Left hindlimb (tissue), 1 donor: Measurements from ENCODE around the gene TPT1.
"Not testable (repeated sequence)": the region's sequence is repeated elsewhere in the genome, so short reads cannot be mapped to it uniquely, and the experiment has no call there.

Source experiments
- DNase-seq: peaks from one replicate; pipeline ENCODE4 v3.0.0-alpha.2; 2018

TPT1 gene

GRCh38 chr13:45365558-45365885 is 24.5 kb upstream of the TPT1 start:
- no peak for DNase-seq

- DNase-seq = no peak
Observed at GRCh38 chr13:45364876-45365557, 24.0 kb upstream of the TPT1 start.

GRCh38 chr13:45362939-45363338 is 22.0 kb upstream of the TPT1 start:
- DNase-seq = no peak

GRCh38 chr13:45361596-45362206 is 20.7 kb upstream of the TPT1 start:
- no peak for DNase-seq

GRCh38 chr13:45356966-45357672 is 16.1 kb upstream of the TPT1 start:
- DNase-seq = no peak

- no peak for DNase-seq
Observed at GRCh38 chr13:45353895-45354294, 12.9 kb upstream of the TPT1 start.

GRCh38 chr13:45352031-45352430 is 11.0 kb upstream of the TPT1 start:
- no peak for DNase-seq

- DNase-seq = no peak
Observed at GRCh38 chr13:45350152-45350551, 9.2 kb upstream of the TPT1 start.

- no peak for DNase-seq
Observed at GRCh38 chr13:45349438-45349837, 8.5 kb upstream of the TPT1 start.

- DNase-seq = not testable (repeated sequence)
Observed at GRCh38 chr13:45344064-45344463, 3.1 kb upstream of the TPT1 start.

GRCh38 chr13:45343102-45343501 is 2.1 kb upstream of the TPT1 start:
- DNase-seq = not testable (repeated sequence)

GRCh38 chr13:45342668-45343067 is 1.7 kb upstream of the TPT1 start:
- not testable (repeated sequence) for DNase-seq

GRCh38 chr13:45341799-45342500 is 967 bp upstream of the TPT1 start:
- peak; percentile 43 for DNase-seq

- DNase-seq = peak; percentile 94
Observed at GRCh38 chr13:45340422-45341033, 455 bp downstream of the TPT1 start.

GRCh38 chr13:45339867-45340266 is 1.1 kb downstream of the TPT1 start:
- no peak for DNase-seq

GRCh38 chr13:45339399-45339798 is 1.6 kb downstream of the TPT1 start:
- DNase-seq = no peak

GRCh38 chr13:45337803-45338202 is 3.2 kb downstream of the TPT1 start:
- DNase-seq = no peak

- no peak for DNase-seq
Observed at GRCh38 chr13:45337395-45337794, 3.6 kb downstream of the TPT1 start.

GRCh38 chr13:45336025-45336800 is 4.8 kb downstream of the TPT1 start:
- DNase-seq = no peak

GRCh38 chr13:45335397-45336024 is 5.5 kb downstream of the TPT1 start:
- no peak for DNase-seq

- no peak for DNase-seq
Observed at GRCh38 chr13:45333977-45334922, 6.7 kb downstream of the TPT1 start.
